NCI-H1930 (cell line): ENCODE measurements around the gene PEX5L.
"Not testable (repeated sequence)": the region's sequence is repeated elsewhere in the genome, so short reads cannot be mapped to it uniquely, and the experiment has no call there.

Experiments
- DNase-seq, 2 experiments: peaks; one replicate each; lab custom pipeline; 2025; lab: John Stamatoyannopoulos, UW

Gene PEX5L, protein sequence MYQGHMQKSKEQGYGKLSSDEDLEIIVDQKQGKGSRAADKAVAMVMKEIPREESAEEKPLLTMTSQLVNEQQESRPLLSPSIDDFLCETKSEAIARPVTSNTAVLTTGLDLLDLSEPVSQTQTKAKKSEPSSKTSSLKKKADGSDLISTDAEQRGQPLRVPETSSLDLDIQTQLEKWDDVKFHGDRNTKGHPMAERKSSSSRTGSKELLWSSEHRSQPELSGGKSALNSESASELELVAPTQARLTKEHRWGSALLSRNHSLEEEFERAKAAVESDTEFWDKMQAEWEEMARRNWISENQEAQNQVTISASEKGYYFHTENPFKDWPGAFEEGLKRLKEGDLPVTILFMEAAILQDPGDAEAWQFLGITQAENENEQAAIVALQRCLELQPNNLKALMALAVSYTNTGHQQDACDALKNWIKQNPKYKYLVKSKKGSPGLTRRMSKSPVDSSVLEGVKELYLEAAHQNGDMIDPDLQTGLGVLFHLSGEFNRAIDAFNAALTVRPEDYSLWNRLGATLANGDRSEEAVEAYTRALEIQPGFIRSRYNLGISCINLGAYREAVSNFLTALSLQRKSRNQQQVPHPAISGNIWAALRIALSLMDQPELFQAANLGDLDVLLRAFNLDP

DNA sequence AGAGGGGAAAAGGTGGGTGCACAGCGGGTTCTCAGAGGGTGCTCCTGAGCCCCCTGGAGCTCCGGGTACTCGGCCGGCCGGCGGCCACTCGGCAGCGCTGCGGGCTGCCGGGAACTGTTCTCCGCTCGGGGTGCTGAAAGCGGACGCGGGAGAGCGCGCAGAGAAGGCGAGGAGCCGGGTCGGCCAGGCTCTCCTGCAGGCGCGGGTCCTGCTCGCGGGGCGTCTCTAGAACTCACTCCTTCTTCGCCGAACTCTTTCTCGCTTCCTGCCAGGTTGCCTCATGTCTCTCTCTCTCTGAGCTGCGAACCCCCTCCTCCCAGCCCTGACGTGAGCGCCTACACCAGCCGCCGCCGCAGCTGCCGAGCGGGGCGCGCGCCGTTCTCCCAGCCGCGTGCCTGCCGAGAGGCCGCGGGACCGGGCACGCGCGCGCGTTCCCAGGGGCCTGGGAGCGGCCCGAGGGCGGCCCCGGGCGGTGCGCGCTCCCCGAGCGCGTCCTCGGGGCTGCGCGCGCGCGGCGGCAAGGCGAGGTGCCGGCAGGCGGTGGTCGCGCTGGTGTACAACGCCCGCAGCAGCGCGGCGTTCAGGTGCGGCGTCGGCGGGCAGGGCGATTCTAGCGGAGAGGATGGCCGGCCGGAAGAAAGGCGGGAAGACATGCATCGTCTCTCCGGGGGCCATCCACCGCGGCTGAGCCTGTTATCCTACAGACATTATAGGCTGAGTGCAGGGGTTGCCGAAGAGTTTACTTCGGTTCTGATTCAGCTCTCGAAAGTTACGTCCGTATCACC is at the start of gene PEX5L:
Gene PEX5L, minus strand, starts transcription at position 267 of the 785 bp plus-strand sequence. CDS start 338 bp downstream, outside the sequence.
- DNase-seq: peak; percentile 87 to 90

GRCh38 chr3:180085122-180085710 is 48.5 kb upstream of the PEX5L start:
- DNase-seq: no peak

DNA sequence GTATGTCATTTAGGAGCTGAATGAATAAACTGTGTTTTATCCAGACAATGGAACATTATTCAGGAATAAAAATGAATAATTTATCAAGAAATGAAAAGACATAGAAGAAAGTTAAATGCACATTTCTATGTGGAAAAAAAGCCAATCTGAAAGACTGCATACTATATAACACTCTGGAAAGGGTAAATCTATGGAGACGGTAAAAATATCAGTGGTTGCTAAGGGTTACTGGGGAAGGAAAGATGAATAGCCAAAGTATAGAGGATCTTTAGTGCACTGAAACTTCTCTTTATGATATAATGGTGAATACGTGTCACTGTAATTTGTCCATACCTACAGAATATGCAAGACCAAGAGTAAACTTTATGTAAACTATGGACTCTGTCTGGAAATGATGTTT is 46.0 kb upstream of the PEX5L start:
- no peak for DNase-seq

DNA sequence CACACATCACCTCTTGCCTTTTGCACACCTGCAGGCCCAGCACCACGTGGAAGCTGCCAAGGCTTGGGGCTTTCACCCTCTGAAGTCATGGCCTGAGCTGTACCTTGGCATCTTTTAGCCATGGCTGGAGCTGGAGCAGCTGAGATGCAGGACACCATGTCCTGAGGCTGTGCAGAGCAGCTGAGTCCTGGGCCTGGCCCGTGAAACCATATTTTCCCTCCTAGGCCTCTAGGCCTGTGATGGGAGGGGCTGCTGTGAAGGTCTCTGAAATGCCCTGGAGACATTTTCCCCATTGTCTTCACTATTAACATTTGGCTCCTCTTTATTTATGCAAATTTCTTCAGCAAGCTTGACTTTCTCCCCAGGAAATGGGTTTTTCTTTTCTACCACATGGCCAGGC is 41.9 kb upstream of the PEX5L start:
- no peak for DNase-seq

- DNase-seq: no peak
These were observed 36.8 kb upstream of the PEX5L start for GRCh38 chr3:180073561-180073960.

- no peak for DNase-seq
These were observed 36.0 kb upstream of the PEX5L start for GRCh38 chr3:180072786-180073185.

- DNase-seq: no peak
These were observed 34.2 kb upstream of the PEX5L start for GRCh38 chr3:180070925-180071324.

DNA sequence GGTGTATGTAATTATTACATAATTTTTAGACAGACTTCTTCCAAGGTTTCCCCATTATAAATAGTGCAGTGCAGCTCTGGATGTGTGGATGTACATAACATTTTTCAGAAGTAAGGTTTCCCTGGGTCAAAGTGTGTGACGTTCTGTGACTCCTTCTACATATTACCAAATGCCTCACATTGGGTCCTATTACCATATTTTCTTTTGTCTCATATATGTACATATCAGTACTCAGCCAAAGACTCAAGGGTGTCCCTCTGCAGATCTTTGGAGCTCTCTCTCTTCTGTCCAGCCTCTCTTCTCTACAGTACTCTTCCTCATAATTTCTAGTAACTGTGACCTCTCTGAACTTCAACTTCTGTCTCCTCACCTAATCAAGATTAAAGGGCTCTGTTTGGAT is 31.3 kb upstream of the PEX5L start:
- DNase-seq: no peak

DNA sequence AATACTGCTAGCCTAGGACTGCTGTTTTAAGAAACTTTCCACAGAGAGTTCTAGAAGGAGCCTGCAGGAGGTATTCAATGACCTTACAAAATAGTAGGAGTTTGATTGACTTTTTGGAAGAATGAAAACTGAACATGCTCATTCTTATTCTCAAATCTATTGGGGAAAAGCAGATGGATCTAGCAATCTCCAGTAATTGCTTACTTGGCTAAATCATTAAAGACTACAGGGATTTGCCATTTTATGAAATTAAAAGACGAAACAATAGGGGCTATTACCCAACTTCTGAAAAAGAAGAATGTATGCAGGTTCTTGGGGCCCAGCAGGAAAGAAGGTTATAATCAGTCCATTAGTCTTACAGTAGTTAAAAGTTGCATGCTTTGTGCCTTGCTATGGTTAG is 29.9 kb upstream of the PEX5L start:
- no peak for DNase-seq

- no peak for DNase-seq
These were observed 27.0 kb upstream of the PEX5L start for GRCh38 chr3:180063783-180064182.

GRCh38 chr3:180062771-180063170 is 26.0 kb upstream of the PEX5L start:
- DNase-seq: no peak

DNA sequence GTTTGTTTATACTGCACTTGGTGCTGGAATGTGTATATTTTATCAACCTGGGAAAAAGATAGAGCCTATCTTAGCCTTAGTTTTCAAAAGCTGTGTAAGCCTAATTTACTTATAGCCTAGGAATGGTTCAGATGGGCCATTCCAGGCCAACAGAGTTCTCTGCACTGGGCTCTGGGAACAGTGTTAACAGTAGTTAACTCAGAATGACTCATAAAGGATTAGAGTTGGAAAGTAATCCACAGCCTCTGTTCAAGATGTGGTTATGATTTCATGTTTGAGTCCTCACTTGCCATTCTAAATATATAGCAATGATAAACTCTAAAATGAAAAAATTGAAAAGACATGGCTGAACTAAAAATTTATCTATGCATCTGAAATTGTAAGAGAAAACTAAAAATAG is 22.6 kb upstream of the PEX5L start:
- no peak for DNase-seq

GRCh38 chr3:180058238-180058637 is 21.5 kb upstream of the PEX5L start:
- DNase-seq: no peak

- DNase-seq: not testable (repeated sequence)
These were observed 18.9 kb upstream of the PEX5L start for GRCh38 chr3:180055656-180056055.

- no peak for DNase-seq
These were observed 12.7 kb upstream of the PEX5L start for GRCh38 chr3:180049391-180049790.

- DNase-seq: no peak
These were observed 12.1 kb upstream of the PEX5L start for GRCh38 chr3:180048840-180049239.

- DNase-seq: no peak
These were observed 11.4 kb upstream of the PEX5L start for GRCh38 chr3:180048103-180048502.

GRCh38 chr3:180040966-180041365 is 4.2 kb upstream of the PEX5L start:
- DNase-seq: no peak

GRCh38 chr3:180036092-180036670 is 556 bp downstream of the PEX5L start:
- DNase-seq: peak in 1 of 2 experiments; percentile 11

DNA sequence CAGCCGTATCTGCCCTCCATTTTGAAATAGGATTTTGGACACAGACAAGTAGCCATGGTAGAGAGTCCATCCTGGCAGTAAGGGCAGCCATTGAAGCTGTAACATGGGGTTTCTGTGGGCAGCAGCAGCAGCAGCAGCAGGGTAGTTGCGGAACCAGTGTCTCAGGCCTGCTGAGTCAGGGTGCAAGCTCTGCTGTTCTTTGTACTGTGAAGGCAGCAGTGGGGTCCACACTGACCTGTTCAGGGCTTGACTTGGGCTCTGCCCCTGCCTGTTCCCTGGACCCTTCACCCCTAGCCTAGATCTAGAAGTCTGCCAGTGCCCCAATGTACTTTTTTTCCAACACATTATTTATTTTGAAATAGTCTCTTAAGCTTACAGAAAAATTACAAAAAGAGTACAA is 9.7 kb downstream of the PEX5L start:
- DNase-seq: no peak

GRCh38 chr3:180018543-180018942 is 18.2 kb downstream of the PEX5L start:
- no peak for DNase-seq

- no peak for DNase-seq
These were observed 18.9 kb downstream of the PEX5L start for GRCh38 chr3:180017846-180018245.
